Measurements from ENCODE around the gene NEUROG3. TPM values are rescaled to one million over a fixed set of nuclear protein-coding genes. Genes with fewer than 3 reads are reported as not detected.
A peak's percentile ranks its signal among the peaks of the same experiment; 100 is the strongest.

The NEUROG3 gene
- total RNA-seq, 1 donor from 2014 or later = not detected

- Histone ChIP-seq H3K36me3 (no peaks in the 10 kb centered on the region), H3K9me3 (replicated peaks) (no peaks in the 10 kb centered on the region), H3K4me1 (peaks cover 22% of the 10 kb centered on the region), H3K27ac (replicated peaks) (no peak overlapping the region), H3K27me3 (ENCODE audit: low read depth) (peaks cover 96% of the 10 kb centered on the region), H3K4me3 (no peak overlapping the region)
- intact Hi-C loops (cut with micrococcal nuclease) = no loop called here
- no peak for TF ChIP-seq CTCF (IDR thresholded peaks at IDR 0.05; ENCODE audit: borderline replicate concordance)
- DNase-seq = no peak
Observed at GRCh38 chr10:69577268-69578232, 4.3 kb upstream of the NEUROG3 start.

- H3K4me3 ChIP-seq = no peak overlapping the region
- TF ChIP-seq CTCF (IDR thresholded peaks at IDR 0.05; ENCODE audit: borderline replicate concordance) = no peak
- H3K27me3 ChIP-seq (ENCODE audit: low read depth) = peaks cover 98% of the 10 kb centered on the region
- H3K27ac ChIP-seq (replicated peaks) = no peak overlapping the region
- H3K36me3 ChIP-seq = no peaks in the 10 kb centered on the region
- no peaks in the 10 kb centered on the region for H3K9me3 ChIP-seq (replicated peaks)
- intact Hi-C loops (cut with micrococcal nuclease) = no loop called here
- H3K4me1 ChIP-seq = peaks cover 30% of the 10 kb centered on the region
- DNase-seq = no peak
Observed at GRCh38 chr10:69576334-69577011, 3.3 kb upstream of the NEUROG3 start.

- no peak overlapping the region for H3K27ac ChIP-seq (replicated peaks)
- no peaks in the 10 kb centered on the region for H3K36me3 ChIP-seq
- H3K27me3 ChIP-seq (ENCODE audit: low read depth) = peaks cover 98% of the 10 kb centered on the region
- peaks cover 30% of the 10 kb centered on the region for H3K4me1 ChIP-seq
- intact Hi-C loops (cut with micrococcal nuclease) = no loop called here
- no peak overlapping the region for H3K4me3 ChIP-seq
- H3K9me3 ChIP-seq (replicated peaks) = no peaks in the 10 kb centered on the region
- no peak for TF ChIP-seq CTCF (IDR thresholded peaks at IDR 0.05; ENCODE audit: borderline replicate concordance)
- DNase-seq = no peak
Observed at GRCh38 chr10:69575164-69575722, 2.0 kb upstream of the NEUROG3 start.

GRCh38 chr10:69574571-69574978 is 1.4 kb upstream of the NEUROG3 start:
- H3K36me3 ChIP-seq = no peaks in the 10 kb centered on the region
- peak overlapping the region; percentile 30 for H3K4me3 ChIP-seq
- intact Hi-C loops (cut with micrococcal nuclease) = no loop called here
- H3K4me1 ChIP-seq = peaks cover 30% of the 10 kb centered on the region
- no peak for TF ChIP-seq CTCF (IDR thresholded peaks at IDR 0.05; ENCODE audit: borderline replicate concordance)
- no peak overlapping the region for H3K27ac ChIP-seq (replicated peaks)
- no peak for DNase-seq
- H3K9me3 ChIP-seq (replicated peaks) = no peaks in the 10 kb centered on the region
- H3K27me3 ChIP-seq (ENCODE audit: low read depth) = peaks cover 98% of the 10 kb centered on the region

- no peak for TF ChIP-seq CTCF (IDR thresholded peaks at IDR 0.05; ENCODE audit: borderline replicate concordance)
- H3K36me3 ChIP-seq = no peaks in the 10 kb centered on the region
- H3K4me3 ChIP-seq = peak overlapping the region; percentile 52
- DNase-seq = no peak
- peaks cover 100% of the 10 kb centered on the region for H3K27me3 ChIP-seq (ENCODE audit: low read depth)
- no peaks in the 10 kb centered on the region for H3K9me3 ChIP-seq (replicated peaks)
- H3K27ac ChIP-seq (replicated peaks) = no peak overlapping the region
- intact Hi-C loops (cut with micrococcal nuclease) = no loop called here
- H3K4me1 ChIP-seq = peaks cover 30% of the 10 kb centered on the region
Observed at GRCh38 chr10:69572159-69573055, 815 bp downstream of the NEUROG3 start.

All from left ventricle myocardium inferior (tissue), 1 donor.